ENCODE data around the gene GRHL1.

The GRHL1 gene

DNA sequence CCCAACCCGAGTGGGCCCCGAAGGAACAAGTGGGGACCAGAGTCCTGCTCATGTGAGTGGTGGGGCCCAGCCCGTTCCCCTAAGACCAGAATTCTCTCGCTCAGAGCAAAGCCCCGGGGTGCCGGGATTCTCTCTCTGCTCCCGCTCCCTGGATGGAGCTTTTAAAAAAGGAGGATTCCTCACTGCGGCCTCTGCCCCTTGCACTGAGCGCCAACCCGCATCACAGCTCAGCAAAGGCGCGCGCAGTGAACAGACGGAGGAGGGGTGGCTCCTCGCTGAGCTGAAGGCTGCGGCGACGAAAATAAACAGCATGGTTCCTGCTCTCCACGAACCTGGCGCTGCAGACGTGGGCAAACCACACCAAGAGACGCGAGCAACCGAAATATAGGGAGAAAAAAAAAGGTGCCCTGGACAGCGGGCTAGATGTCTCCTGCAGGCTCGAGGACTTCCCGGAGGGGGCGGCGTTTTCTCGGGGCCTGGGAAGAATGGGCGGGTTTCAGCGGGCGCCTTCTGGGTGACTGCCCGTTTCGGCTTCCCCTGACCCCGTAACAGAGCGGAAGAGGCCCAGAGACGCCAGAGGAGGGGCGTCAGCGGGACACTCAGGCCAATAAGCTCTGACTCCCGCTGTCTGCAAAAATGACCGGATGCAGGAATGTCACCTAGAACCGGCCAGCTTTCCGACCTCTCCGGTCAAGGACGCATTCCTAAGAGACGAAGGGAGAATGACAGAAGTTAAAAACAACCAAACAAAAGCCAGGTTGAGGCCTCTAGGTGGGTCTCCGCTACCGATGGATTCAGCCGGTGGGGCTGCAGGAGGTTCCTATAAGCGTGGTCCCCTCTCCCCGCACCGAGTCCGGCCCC, 91.0 kb downstream of the GRHL1 start:
- Histone ChIP-seq H3F3A (ENCODE audit: control insufficient read depth, insufficient read depth) (no peaks in the 10 kb centered on the region), H3K9me3 (ENCODE audit: control insufficient read depth, insufficient read depth, low read length) (no peaks in the 10 kb centered on the region), H3K36me3 (ENCODE audit: control insufficient read depth, low read length) (no peaks in the 10 kb centered on the region), H3K4me1 (ENCODE audit: control insufficient read depth, low read length) (no peaks in the 10 kb centered on the region), H3K4me3 (ENCODE audit: low read length) (no peak overlapping the region), H4K20me1 (ENCODE audit: control insufficient read depth, insufficient read depth, low read depth, low read length) (no peaks in the 10 kb centered on the region), H3K9me2 (replicated peaks; ENCODE audit: control insufficient read depth, low read length) (no peaks in the 10 kb centered on the region), H3K4me2 (ENCODE audit: low read length) (no peak overlapping the region), H3K79me2 (ENCODE audit: control insufficient read depth, low read length) (no peaks in the 10 kb centered on the region), H3K27ac (ENCODE audit: low read depth, low read length) (no peak overlapping the region), H3K27me3 (ENCODE audit: control insufficient read depth, low read length) (no peaks in the 10 kb centered on the region)
- TF ChIP-seq, protein P1, sequence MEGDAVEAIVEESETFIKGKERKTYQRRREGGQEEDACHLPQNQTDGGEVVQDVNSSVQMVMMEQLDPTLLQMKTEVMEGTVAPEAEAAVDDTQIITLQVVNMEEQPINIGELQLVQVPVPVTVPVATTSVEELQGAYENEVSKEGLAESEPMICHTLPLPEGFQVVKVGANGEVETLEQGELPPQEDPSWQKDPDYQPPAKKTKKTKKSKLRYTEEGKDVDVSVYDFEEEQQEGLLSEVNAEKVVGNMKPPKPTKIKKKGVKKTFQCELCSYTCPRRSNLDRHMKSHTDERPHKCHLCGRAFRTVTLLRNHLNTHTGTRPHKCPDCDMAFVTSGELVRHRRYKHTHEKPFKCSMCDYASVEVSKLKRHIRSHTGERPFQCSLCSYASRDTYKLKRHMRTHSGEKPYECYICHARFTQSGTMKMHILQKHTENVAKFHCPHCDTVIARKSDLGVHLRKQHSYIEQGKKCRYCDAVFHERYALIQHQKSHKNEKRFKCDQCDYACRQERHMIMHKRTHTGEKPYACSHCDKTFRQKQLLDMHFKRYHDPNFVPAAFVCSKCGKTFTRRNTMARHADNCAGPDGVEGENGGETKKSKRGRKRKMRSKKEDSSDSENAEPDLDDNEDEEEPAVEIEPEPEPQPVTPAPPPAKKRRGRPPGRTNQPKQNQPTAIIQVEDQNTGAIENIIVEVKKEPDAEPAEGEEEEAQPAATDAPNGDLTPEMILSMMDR (IDR thresholded peaks at IDR 0.05; ENCODE audit: low read depth, low read length, poor library complexity, severe bottlenecking): no peak
- no peak for TF ChIP-seq EZH2phosphoT487 (IDR thresholded peaks at IDR 0.05; ENCODE audit: borderline replicate concordance, low read length)

DNA sequence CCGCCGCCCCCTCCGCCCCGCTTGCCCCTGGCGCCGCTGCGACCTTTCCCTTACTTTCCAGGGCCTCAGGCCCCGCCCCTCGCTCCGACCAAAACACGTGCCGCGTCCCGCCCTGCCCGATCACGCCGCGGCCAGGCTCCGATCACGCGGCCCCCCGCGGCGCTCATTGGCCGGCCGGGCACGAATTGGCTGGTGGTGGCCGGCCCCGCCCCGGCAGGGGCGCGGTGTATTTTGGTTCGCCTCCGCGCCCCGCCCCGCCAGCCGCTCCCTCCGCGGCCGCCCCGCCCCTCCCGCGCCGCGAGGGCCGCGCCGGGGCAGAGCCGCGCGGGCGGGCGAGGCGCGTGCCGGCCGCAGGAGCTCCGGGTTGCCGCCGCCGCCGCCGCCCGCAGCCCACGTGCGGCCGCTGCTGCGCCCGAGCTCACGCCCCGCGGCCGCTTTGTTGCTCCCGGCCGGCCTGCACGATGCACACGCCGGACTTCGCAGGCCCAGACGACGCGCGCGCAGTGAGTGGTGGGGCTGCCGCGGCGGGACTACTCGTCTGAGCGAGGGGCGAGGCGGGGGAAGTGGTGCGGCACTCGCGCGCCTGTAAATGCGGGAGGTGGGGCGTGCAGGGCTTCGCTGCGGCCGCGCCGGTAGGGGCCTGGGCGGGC, 91.9 kb downstream of the GRHL1 start, which contains the start of gene KLF11:
KLF11 (plus strand) TSS at position 295 of the 650 bp plus-strand sequence; CDS start at position 462, 167 bp downstream.
- no peak within 1 kb of the TSS for H3K27ac ChIP-seq (ENCODE audit: low read depth, low read length)
- H4K20me1 ChIP-seq (ENCODE audit: control insufficient read depth, insufficient read depth, low read depth, low read length): no peaks in the 10 kb centered on the region
- H3K4me3 ChIP-seq (ENCODE audit: low read length): no peak within 1 kb of the TSS
- no peaks in the 10 kb centered on the region for H3K36me3 ChIP-seq (ENCODE audit: control insufficient read depth, low read length)
- H3K79me2 ChIP-seq (ENCODE audit: control insufficient read depth, low read length): no peaks in the 10 kb centered on the region
- H3K4me2 ChIP-seq (ENCODE audit: low read length): no peak within 1 kb of the TSS
- H3K9me2 ChIP-seq (replicated peaks; ENCODE audit: control insufficient read depth, low read length): no peaks in the 10 kb centered on the region
- H3K9me3 ChIP-seq (ENCODE audit: control insufficient read depth, insufficient read depth, low read length): no peaks in the 10 kb centered on the region
- no peak for TF ChIP-seq EZH2phosphoT487 (IDR thresholded peaks at IDR 0.05; ENCODE audit: borderline replicate concordance, low read length)
- TF ChIP-seq, protein P1 (IDR thresholded peaks at IDR 0.05; ENCODE audit: low read depth, low read length, poor library complexity, severe bottlenecking): no peak
- no peaks in the 10 kb centered on the region for H3F3A ChIP-seq (ENCODE audit: control insufficient read depth, insufficient read depth)
- H3K27me3 ChIP-seq (ENCODE audit: control insufficient read depth, low read length): no peaks in the 10 kb centered on the region
- H3K4me1 ChIP-seq (ENCODE audit: control insufficient read depth, low read length): no peaks in the 10 kb centered on the region

DNA sequence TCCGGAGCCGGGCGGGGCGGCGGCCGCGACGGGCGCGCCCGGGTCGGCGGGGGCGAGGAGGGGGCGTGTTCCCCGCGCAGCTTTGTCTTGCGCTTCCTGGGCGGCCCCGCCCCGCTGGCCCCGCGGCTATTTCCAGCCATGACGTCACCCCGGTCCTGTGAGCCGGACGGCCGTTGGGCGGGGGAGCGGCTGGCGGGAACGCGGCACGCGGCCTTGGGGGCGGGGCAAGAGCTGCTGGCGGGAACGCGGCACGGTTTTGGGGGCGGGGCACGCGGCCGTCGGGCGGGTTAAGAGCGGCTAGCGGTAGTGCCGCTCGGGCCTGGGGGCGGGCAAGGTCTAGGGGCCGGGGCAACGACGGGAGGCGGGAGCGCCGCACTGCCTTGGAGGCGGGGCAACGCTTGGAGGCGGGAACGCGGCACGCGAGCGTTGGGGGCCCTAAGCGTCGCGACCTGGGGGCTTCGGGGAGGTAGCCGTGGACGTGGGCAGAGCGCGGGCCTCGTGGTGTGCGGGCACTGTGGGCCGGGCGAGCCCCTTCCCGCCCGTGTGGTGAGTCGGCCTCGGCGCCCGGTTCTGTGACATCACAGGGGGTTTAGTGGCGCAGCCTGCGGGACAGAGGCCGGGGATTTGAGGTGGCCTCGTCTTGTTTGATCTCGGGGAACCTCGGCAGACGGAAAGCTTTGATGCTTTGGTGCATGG, 92.6 kb downstream of the GRHL1 start:
- Histone ChIP-seq H3K9me3 (ENCODE audit: control insufficient read depth, insufficient read depth, low read length) (no peaks in the 10 kb centered on the region), H3F3A (ENCODE audit: control insufficient read depth, insufficient read depth) (no peaks in the 10 kb centered on the region), H3K36me3 (ENCODE audit: control insufficient read depth, low read length) (no peaks in the 10 kb centered on the region), H3K4me1 (ENCODE audit: control insufficient read depth, low read length) (no peaks in the 10 kb centered on the region), H3K27me3 (ENCODE audit: control insufficient read depth, low read length) (no peaks in the 10 kb centered on the region), H3K4me3 (ENCODE audit: low read length) (no peak overlapping the region), H4K20me1 (ENCODE audit: control insufficient read depth, insufficient read depth, low read depth, low read length) (no peaks in the 10 kb centered on the region), H3K27ac (ENCODE audit: low read depth, low read length) (no peak overlapping the region), H3K9me2 (replicated peaks; ENCODE audit: control insufficient read depth, low read length) (no peaks in the 10 kb centered on the region), H3K4me2 (ENCODE audit: low read length) (no peak overlapping the region), H3K79me2 (ENCODE audit: control insufficient read depth, low read length) (no peaks in the 10 kb centered on the region)
- TF ChIP-seq EZH2phosphoT487 (IDR thresholded peaks at IDR 0.05; ENCODE audit: borderline replicate concordance, low read length): no peak
- TF ChIP-seq, protein P1 (IDR thresholded peaks at IDR 0.05; ENCODE audit: low read depth, low read length, poor library complexity, severe bottlenecking): no peak
